GM18517 (cell line): ENCODE data around the gene METTL1.

ENCODE experiments used
- ATAC-seq: cut with Tn5 transposase; IDR thresholded peaks from one replicate; pipeline ENCODE4 v1.9.1; 2021; ENCODE audit warnings: mild to moderate bottlenecking, moderate library complexity; ENCODE audit not compliant: unreplicated experiment

METTL1 gene

GRCh38 chr12:57739914-57740538 lies 31.9 kb downstream of the METTL1 start:
- ATAC-seq = no peak

GRCh38 chr12:57739387-57739786 lies 32.5 kb downstream of the METTL1 start:
- no peak for ATAC-seq

GRCh38 chr12:57738661-57739237 lies 33.2 kb downstream of the METTL1 start, which contains the start of gene AGAP2:
TSS of gene AGAP2 (minus strand) at chr12:57738742. CDS start at chr12:57738246, 496 bp downstream.
- no peak for ATAC-seq

- no peak for ATAC-seq
These were observed 34.1 kb downstream of the METTL1 start for GRCh38 chr12:57737467-57738460.

GRCh38 chr12:57736741-57737466 lies 35.0 kb downstream of the METTL1 start:
- ATAC-seq = no peak

GRCh38 chr12:57735952-57736740 lies 35.8 kb downstream of the METTL1 start:
- ATAC-seq = no peak

GRCh38 chr12:57735198-57735855 lies 36.6 kb downstream of the METTL1 start:
- ATAC-seq = no peak

GRCh38 chr12:57734591-57734990 lies 37.3 kb downstream of the METTL1 start:
- ATAC-seq = no peak

- ATAC-seq = no peak
These were observed 38.0 kb downstream of the METTL1 start for GRCh38 chr12:57733928-57734327.

GRCh38 chr12:57732726-57733593 lies 38.9 kb downstream of the METTL1 start:
- ATAC-seq = no peak

- ATAC-seq = no peak
These were observed 39.6 kb downstream of the METTL1 start for GRCh38 chr12:57732270-57732669.

GRCh38 chr12:57731411-57732080 lies 40.4 kb downstream of the METTL1 start:
- no peak for ATAC-seq

GRCh38 chr12:57730336-57731067 lies 41.4 kb downstream of the METTL1 start:
- ATAC-seq = no peak

GRCh38 chr12:57729321-57729844 lies 42.5 kb downstream of the METTL1 start:
- no peak for ATAC-seq

- ATAC-seq = no peak
These were observed 44.0 kb downstream of the METTL1 start for GRCh38 chr12:57727758-57728395.

GRCh38 chr12:57726884-57727757 lies 44.8 kb downstream of the METTL1 start:
- ATAC-seq = no peak
